Peyer's patch (tissue), 4 donors: ENCODE data around the gene PEMT. TPM values are rescaled to one million over a fixed set of nuclear protein-coding genes. Genes with fewer than 3 reads are reported as not detected.
"Not testable (repeated sequence)": the region's sequence is repeated elsewhere in the genome, so short reads cannot be mapped to it uniquely, and the experiment has no call there.

ENCODE experiments used
- DNase-seq, 3 donors: peaks; one replicate each; pipeline ENCODE4 v3.0.0-alpha.2; 2017 to 2019
- H3K27ac ChIP-seq, 4 donors: fragments of 200-600 bp; sonication (generic); one replicate each; pipeline ENCODE4 v1.5.1; 2016 to 2019
- H3K27me3 ChIP-seq, 2 donors: fragments of 200-600 bp; sonication (generic); one replicate each; pipeline ENCODE4 v1.5.1; 2019
- H3K36me3 ChIP-seq, 3 donors: fragments of 200-600 bp; sonication (generic); one replicate each; pipeline ENCODE4 v1.5.1; 2016 to 2019
- H3K4me1 ChIP-seq, 4 donors: fragments of 200-600 bp; sonication (generic); one replicate each; pipeline ENCODE4 v1.5.1; 2016 to 2019
- H3K4me3 ChIP-seq, 4 donors: fragments of 200-600 bp; sonication (generic); 1 replicate in 3 of 4; 2 replicates in 1 of 4; pipeline ENCODE4 v1.5.1; 2016 to 2019; ENCODE audit warnings: mild to moderate bottlenecking in 1 of 4
- H3K9me3 ChIP-seq, 4 donors: fragments of 200-600 bp; sonication (generic); one replicate each; pipeline ENCODE4 v1.5.1; 2016 to 2019; ENCODE audit warnings: mild to moderate bottlenecking in 1 of 4
- POLR2A ChIP-seq, 2 donors: fragments of 450-650 bp; IDR thresholded peaks; one replicate each; pipeline ENCODE4 v1.5.1; 2017; ENCODE audit warnings: antibody characterized with exemption in 2 of 2, mild to moderate bottlenecking in 2 of 2, moderate library complexity in 2 of 2
- total RNA-seq, 4 donors: library from RNA; depleted of rRNA; stranded (reverse); fragments of >200 nt; gene quantifications; one replicate each; pipeline ENCODE4 v1.1.0, GENCODE V29; 2016
- TF ChIP-seq, protein P1 (sequence below), 6 experiments: fragments of 450-650 bp in 4 of 6; fragments of 200-600 bp in 2 of 6; sonication (generic) in 1 of 6; IDR thresholded peaks; one replicate each; pipeline ENCODE4 v1.5.1; 2017 to 2019; ENCODE audit warnings: antibody characterized with exemption in 6 of 6, mild to moderate bottlenecking in 3 of 6, moderate library complexity in 1 of 6

The PEMT gene
- total RNA-seq, 4 donors from 2014 or later, result 9.9 to 25.0 (median 17.8) TPM

DNA sequence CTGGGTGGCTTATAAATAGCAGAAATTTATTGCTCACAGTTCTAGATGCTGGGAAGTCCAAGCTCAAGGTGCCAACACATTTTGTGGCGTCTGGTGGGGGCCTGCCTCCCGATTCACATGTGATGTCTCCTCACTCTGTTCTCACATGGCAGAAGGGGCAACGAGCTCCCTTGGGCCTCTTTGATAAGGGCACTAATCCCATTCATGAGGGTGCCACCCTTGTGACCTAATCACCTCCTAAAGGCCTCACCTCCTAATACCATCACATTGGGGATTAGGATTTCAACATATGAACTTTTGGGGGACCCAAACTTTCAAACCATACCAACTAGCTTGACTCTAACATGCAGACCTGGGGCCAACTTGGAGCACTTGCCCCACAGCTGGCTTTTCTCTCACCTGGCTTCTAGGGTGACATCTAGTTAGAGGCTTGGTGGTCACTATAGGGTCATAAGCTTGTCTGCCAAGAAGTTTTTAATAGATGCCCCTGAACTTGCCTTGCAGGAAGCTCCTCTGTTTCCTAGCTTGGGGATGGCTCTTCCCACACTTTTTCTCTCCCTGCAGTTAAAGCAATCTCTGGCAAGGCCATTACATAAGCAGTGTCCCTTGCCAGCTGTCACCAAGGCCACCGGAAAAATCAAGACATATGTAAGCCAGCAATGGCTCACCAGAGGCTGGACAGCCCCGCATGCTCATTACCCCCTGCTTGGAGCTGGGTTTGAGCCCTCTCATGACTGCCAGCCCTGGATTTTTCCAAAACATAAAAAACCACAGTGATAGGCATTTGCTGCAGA lies 123.1 kb downstream of the PEMT start:
- no peak for DNase-seq
- no peak overlapping the region for H3K4me3 ChIP-seq
- H3K36me3 ChIP-seq, result no peaks in the 10 kb centered on the region
- TF ChIP-seq, protein P1, sequence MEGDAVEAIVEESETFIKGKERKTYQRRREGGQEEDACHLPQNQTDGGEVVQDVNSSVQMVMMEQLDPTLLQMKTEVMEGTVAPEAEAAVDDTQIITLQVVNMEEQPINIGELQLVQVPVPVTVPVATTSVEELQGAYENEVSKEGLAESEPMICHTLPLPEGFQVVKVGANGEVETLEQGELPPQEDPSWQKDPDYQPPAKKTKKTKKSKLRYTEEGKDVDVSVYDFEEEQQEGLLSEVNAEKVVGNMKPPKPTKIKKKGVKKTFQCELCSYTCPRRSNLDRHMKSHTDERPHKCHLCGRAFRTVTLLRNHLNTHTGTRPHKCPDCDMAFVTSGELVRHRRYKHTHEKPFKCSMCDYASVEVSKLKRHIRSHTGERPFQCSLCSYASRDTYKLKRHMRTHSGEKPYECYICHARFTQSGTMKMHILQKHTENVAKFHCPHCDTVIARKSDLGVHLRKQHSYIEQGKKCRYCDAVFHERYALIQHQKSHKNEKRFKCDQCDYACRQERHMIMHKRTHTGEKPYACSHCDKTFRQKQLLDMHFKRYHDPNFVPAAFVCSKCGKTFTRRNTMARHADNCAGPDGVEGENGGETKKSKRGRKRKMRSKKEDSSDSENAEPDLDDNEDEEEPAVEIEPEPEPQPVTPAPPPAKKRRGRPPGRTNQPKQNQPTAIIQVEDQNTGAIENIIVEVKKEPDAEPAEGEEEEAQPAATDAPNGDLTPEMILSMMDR (IDR thresholded peaks at IDR 0.05), result no peak
- no peak for TF ChIP-seq POLR2A (IDR thresholded peaks at IDR 0.05)
- no peaks in the 10 kb centered on the region for H3K27me3 ChIP-seq
- H3K9me3 ChIP-seq, result no peaks in the 10 kb centered on the region
- H3K4me1 ChIP-seq, result peaks cover 0 to 7% (median 0%) of the 10 kb centered on the region in 4 donors
- H3K27ac ChIP-seq, result peak overlapping the region in 1 of 4 donors; percentile 30

DNA sequence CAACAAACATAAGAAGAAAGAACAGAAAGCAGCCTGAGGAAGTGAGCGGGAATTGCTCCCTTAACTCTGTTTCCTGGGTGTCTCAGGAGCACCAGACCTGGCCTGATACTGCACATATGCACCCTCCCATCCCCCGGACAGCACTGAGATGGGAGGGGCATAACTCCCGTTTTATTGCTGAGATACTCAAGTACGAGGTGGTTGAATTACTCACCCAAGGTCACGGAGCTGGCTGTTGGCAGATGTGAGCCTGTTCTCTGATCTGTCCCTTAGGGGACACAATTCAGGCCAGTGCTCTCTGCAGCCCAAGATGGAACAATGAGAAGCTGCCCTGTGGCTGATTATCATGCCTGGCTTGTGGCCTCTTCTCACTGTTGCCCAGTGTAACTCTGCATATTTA lies 123.8 kb downstream of the PEMT start:
- Histone ChIP-seq H3K4me1 (peaks cover 0 to 7% (median 0%) of the 10 kb centered on the region in 4 donors), H3K4me3 (no peak overlapping the region), H3K27ac (peak overlapping the region in 1 of 4 donors; percentile 30), H3K9me3 (no peaks in the 10 kb centered on the region), H3K27me3 (no peaks in the 10 kb centered on the region), H3K36me3 (no peaks in the 10 kb centered on the region)
- peak in 2 of 3 donors; percentile 68 to 76 for DNase-seq
- TF ChIP-seq, protein P1 (IDR thresholded peaks at IDR 0.05), result no peak
- TF ChIP-seq POLR2A (IDR thresholded peaks at IDR 0.05), result no peak

DNA sequence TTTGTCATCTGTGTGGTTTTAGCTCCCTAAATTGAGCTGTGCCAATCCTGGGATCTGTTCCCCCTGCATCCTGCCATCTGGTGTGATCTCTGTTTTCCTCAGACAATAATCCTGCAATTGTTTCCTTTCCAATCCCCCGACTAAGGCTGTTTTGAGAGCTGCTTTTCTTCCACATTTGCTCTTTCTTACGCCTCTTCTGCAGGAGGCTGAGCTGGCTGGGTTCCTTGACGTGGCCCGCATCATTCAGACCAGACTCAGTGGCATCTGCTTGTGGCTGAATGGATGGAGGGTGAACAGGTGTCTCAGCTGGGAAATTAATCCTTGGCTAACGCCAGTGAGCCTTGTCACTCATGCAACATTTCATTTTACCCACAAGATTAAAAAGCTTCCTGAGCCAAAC lies 124.5 kb downstream of the PEMT start:
- Histone ChIP-seq H3K36me3 (no peaks in the 10 kb centered on the region), H3K9me3 (no peaks in the 10 kb centered on the region), H3K27me3 (no peaks in the 10 kb centered on the region), H3K4me1 (peaks cover 0 to 7% (median 0%) of the 10 kb centered on the region in 4 donors), H3K27ac (no peak overlapping the region), H3K4me3 (no peak overlapping the region)
- no peak for DNase-seq
- TF ChIP-seq, protein P1 (IDR thresholded peaks at IDR 0.05), result no peak
- no peak for TF ChIP-seq POLR2A (IDR thresholded peaks at IDR 0.05)

DNA sequence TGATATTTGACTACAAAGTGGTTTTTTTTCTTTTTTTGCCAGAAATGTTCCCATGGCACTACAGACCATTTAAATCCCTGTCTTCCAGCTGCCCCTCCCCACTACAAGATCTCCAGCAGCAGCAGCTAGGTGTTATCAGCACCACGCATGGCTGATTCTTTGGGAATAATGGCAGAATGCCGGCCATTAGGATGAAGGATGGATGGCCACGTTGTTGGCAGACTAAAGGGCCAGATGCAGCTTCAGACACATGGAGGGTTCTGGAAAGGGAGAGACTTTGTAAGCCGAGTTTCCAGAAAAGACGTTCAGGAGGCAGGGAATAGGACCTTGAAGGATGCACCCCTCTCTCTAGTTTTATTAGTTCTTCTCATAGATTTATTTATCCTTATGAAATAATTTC lies 125.0 kb downstream of the PEMT start:
- Histone ChIP-seq H3K27me3 (no peaks in the 10 kb centered on the region), H3K27ac (no peak overlapping the region), H3K4me3 (no peak overlapping the region), H3K4me1 (peaks cover 0 to 7% (median 0%) of the 10 kb centered on the region in 4 donors), H3K9me3 (no peaks in the 10 kb centered on the region), H3K36me3 (no peaks in the 10 kb centered on the region)
- no peak for DNase-seq
- TF ChIP-seq, protein P1 (IDR thresholded peaks at IDR 0.05), result no peak
- TF ChIP-seq POLR2A (IDR thresholded peaks at IDR 0.05), result no peak

DNA sequence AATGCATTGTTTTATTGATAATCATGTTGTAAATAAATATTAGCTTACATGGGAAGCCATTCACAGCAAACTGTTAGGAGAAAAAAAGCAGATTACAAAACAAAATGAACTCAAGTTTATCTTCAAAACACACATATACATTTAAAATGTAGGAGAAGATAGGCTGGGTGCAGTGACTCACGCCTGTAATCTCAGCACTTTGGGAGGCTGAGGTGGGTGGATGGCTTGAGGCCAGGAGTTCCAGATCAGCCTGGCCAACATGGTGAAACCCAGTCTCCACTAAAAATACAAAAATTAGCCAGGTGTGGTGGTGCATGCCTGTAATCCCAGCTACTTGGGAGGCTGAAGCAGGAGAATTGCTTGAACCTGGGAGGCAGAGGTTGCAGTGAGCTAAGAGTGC lies 125.6 kb downstream of the PEMT start:
- not testable (repeated sequence) for H3K27me3 ChIP-seq, H3K9me3 ChIP-seq, DNase-seq, H3K4me1 ChIP-seq, H3K27ac ChIP-seq, H3K4me3 ChIP-seq, H3K36me3 ChIP-seq

DNA sequence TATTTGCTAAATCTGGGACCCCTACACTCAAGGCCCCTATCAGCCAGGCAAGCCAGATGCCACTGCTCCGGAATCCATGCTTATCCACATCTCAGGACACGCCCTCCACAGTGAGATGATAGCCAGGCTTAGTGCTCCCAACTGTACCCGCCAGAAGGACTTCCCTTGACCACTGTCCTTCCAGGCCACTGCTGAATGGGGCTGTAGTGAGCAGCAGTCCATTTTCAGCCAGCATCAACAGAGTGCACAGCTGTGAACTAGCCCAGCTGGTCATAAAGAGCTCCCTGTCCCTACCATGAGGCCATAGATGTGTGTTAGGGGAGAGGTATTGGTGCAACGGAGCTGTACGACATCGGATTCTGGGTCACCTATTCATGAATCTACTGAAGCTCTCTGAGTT lies 127.7 kb downstream of the PEMT start:
- H3K9me3 ChIP-seq, result no peaks in the 10 kb centered on the region
- H3K27ac ChIP-seq, result no peak overlapping the region

More for the DNA sequence above, 127.7 kb downstream of the PEMT start:
- no peak for DNase-seq
- Histone ChIP-seq H3K4me3 (no peak overlapping the region), H3K36me3 (no peaks in the 10 kb centered on the region), H3K27me3 (no peaks in the 10 kb centered on the region), H3K4me1 (peaks cover 0 to 7% (median 0%) of the 10 kb centered on the region in 4 donors)
- TF ChIP-seq, protein P1 (IDR thresholded peaks at IDR 0.05), result no peak
- TF ChIP-seq POLR2A (IDR thresholded peaks at IDR 0.05), result no peak
